NCI-H510A treated with DMSO at 0.1 percent for 48 hours (cell line): ENCODE data around the gene KHK.

ENCODE experiments used
- DNase-seq: peaks from one replicate; lab custom pipeline; 2025; lab: John Stamatoyannopoulos, UW

The KHK gene

DNA sequence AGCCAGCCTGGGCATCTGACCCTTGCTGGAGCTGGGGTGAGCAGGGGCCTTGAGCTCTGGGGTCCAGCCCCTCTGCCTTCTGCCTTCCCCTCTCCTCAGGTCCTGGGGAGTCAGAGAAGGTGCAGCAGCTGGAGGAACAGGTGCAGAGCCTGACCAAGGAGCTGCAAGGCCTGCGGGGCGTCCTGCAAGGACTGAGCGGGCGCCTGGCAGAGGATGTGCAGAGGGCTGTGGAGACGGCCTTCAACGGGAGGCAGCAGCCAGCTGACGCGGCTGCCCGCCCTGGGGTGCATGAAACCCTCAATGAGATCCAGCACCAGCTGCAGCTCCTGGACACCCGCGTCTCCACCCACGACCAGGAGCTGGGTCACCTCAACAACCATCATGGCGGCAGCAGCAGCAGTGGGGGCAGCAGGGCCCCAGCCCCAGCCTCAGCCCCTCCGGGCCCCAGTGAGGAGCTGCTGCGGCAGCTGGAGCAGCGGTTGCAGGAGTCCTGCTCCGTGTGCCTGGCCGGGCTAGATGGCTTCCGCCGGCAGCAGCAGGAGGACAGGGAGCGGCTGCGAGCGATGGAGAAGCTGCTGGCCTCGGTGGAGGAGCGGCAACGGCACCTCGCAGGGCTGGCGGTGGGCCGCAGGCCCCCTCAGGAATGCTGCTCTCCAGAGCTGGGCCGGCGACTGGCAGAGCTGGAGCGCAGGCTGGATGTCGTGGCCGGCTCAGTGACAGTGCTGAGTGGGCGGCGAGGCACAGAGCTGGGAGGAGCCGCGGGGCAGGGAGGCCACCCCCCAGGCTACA, 4.4 kb upstream of the KHK start:
- DNase-seq: no peak

GRCh38 chr2:27082773-27083409, 3.7 kb upstream of the KHK start:
- DNase-seq: no peak

- DNase-seq: no peak
Observed at GRCh38 chr2:27083410-27084296, 2.9 kb upstream of the KHK start.

GRCh38 chr2:27084297-27085061, 2.1 kb upstream of the KHK start:
- DNase-seq: no peak

DNA sequence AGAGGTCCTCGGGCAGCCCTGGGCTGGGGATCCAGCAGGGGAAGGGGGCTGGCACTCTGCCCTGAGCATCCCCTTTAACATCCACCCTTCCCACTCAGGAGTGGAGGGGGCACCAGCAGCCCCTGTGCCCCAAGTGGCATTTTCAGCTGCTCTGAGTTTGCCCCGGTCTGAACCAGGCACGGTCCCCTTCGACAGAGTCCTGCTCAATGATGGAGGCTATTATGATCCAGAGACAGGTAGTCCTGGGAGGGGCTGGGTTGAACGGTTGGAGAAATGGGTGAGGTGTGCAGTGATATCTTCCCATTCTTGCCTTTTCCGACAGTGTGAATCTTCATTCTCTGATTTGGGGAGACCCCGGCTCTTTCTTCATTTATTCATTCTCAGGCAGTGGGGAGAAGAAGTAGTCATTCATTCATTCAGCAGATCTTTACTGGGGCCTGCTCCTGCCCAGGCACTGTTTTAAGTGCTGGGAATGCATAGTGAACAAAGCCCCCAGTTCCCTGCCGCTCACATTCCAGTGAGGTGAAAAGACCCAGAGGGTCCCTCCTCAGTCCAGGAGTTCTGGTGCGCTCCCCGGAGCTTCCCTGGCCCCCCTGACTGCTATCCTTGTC, 1.4 kb upstream of the KHK start:
- no peak for DNase-seq

- peak; percentile 35 for DNase-seq
Observed at GRCh38 chr2:27085673-27086089, 891 bp upstream of the KHK start.

DNA sequence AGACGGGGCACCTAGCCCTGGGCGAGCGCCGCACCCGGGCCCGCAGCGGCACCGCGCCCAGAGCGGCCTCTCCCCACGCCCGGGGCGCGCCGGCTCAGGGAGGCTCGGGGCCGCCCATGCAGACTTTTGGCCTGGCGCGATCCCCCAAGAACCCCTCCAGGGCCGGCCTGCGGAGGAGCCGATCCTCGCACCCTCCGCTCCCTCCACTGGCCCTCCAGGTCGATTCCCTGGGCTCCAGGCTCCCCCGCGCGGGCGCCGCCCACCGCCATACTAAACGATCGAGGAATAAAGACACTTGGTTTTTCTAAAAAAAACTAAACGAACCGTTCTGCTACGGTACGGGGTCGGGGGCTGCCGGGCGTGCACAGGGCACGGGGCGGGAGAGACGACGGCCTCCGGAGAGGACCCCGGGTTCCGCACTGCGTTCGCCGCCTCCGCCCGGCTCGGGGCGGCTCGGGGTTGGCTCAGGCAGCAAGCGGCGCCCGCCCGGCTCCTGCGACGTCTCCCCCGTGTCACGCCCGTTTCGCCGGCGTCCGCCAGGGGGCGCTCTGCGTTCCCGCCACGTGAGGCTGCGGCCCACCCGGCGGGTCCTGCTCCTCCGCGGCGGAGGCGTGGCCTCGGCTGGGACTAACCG, 365 bp upstream of the KHK start:
- peak; percentile 90 for DNase-seq

DNA sequence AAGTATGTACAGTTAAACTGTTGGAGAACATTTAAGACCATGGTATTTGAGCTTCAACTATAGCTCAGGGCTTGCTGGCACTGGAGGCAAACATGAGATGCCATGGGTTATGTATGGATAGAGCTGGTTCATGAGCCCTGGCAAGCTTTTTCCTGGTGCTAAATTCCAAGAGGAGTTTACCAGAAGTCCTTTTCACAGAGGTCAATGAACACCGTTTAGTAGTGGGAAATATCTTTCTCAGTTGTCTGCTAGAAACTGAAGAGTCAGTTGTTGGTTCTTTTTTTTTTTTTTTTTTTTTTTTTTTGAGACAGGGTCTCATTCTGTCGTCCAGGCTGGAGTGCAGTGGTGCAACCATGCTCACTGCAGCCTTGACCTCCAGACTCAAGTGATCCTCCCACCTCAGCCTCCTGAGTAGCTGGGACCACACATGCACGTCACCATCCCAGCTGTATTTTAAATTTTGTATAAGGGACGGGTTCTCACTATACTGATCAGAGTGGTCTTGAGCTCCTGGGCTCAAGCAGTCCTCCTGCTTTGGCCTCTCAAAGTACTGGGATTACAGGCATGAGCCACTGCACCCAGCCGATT, 1.3 kb downstream of the KHK start:
- DNase-seq: no peak

- DNase-seq: no peak
Observed at GRCh38 chr2:27088634-27089033, 2.1 kb downstream of the KHK start.

DNA sequence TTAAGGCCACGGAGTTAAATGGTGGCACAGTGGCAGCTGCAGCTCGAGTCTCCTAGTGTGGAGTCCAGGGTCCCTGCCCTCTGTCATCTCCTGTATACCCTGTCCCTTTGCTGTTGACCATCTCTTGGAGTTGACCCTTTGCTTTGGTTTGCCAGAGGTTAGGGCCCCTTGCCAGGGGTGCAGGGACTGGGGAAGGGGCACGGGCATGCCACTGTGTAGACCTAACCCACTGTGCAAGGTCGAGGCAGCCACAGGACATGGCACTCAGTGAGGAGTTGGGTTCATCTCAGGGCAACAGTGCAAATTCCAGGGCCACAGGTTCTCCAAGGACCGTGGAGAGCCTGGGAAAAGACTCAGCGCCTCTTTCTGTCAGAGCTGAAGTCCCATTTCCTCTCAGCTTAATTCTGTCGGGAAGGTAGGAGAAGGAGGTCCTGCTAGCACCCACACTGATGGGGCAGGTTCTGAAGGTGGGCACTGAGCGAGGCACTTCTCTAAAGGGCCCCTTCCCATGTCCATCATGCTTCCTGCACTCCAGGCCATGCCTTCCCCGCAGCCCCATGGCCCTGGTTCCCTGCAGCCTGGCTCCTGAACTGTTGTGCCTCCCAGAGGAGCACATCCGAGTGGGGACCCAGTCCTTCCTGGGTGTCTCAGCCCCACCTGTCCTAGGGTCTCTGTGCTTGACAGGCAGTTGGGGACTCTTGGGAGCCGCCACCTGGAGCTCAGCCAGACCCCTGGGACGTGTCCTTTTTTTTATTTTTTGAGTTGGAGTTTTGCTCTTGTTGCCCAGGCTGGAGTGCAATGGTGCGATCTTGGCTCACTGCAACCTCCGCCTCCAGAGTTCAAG, 2.8 kb downstream of the KHK start:
- no peak for DNase-seq

GRCh38 chr2:27091746-27092695, 5.4 kb downstream of the KHK start:
- DNase-seq: no peak

DNA sequence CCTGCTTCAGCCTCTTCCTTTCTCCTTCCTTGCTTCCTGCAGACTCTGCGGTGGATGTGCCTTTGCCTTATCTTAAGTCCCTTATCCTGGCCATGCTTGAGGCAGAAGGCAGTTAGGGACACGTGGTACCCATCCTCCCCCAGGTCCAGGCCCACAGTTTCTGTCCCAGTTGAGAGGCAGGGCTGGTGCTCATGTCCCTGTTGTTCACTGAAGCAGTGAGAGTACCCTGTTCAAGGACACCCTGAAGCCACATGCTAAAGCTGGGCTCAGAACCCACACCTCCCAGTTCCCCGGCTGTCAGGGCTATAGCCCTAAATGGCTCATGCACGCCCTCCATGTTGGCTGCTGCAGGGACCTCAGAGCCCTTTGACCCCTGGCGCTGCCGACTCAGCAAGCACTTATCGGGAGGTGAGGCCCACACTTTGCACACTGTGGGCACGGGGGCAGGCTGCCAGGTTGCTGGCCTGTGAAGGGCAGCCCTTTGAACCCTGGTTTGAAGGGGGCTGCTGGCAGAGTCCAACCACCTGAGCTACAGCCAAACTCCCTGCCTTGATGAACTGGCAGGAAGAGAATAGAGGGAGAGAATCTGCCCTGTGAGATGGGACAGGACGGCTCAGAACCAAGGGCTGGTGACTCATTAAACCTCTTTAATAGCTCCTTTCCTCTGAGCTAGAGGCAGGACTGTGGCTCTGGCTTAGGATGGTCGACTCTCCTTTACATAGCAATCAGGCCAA, 6.3 kb downstream of the KHK start:
- DNase-seq: no peak

- no peak for DNase-seq
Observed at GRCh38 chr2:27093430-27094352, 7.1 kb downstream of the KHK start.

DNA sequence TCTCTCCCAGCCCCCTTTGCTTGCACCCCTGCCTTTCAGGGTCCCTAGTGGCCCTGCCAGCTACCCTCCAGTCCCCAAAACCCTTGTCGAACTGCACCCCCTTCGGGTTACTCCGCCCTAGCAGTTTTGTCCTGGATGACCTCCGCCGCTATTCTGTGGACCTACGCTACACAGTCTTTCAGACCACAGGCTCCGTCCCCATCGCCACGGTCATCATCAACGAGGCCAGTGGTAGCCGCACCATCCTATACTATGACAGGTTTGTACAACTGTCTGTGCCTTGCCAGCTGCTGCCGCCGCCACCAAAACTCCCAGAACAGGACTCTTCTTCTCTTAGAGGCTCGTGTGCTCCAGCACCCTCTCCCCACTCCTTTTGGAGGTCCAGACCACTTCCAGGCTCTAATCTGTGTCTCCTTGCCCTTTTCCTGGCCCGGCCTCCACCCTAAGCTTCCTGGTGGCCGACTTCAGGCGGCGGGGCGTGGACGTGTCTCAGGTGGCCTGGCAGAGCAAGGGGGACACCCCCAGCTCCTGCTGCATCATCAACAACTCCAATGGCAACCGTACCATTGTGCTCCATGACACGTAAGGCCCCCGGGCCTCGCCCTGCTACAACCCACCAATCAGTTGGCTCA, 7.9 kb downstream of the KHK start:
- DNase-seq: no peak

DNA sequence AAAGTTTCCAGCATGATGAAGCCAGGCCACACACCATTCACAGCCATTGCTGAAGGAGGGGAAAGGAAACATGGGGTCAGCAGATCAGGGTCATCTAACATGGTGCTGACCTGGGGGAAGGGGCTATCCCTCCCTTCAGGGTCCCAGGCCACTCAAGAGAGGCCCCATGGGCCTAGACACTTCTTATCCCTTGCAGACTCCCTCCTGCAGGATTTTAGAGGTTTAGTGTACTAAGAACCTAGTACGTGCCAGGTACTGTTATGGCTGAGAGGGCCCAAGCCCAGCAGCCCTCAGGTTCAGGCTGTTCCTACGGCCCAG, 8.8 kb downstream of the KHK start:
- DNase-seq: no peak
